Subcutaneous adipose tissue (tissue), 4 donors: ENCODE data around the gene NLRP9. TPM values are rescaled to one million over a fixed set of nuclear protein-coding genes. Genes with fewer than 3 reads are reported as not detected.

Source experiments
- total RNA-seq, 4 donors: library from RNA; depleted of rRNA; stranded (reverse); fragments of >200 nt; gene quantifications; one replicate each; pipeline ENCODE4 v1.1.0, GENCODE V29; 2016
- TF ChIP-seq, protein P1 (sequence below): fragments of 450-650 bp; IDR thresholded peaks from one replicate; pipeline ENCODE4 v1.5.1; 2016; ENCODE audit warnings: low read depth, mild to moderate bottlenecking, control low read depth, antibody characterized with exemption, moderate library complexity

Gene NLRP9
- total RNA-seq, 4 donors from 2014 or later, result not detected

DNA sequence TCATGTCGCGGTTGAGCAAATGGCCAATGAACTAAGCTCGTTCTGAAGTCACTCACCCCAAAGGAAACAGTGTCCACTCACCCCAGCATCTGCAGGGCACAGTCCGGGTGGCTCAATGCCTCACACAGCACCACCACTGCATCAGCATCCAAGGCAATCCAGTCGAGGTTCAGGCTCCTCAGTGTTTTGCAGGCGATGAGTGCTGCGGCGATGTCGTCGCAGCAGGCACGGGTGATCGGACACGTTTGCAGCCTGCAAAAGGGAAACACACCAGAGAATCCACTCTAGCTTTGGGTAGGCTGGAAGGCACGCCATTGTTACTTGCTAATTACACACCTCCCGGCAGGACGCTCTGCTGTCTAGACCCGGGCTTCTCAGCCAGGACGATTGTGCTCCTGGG, 26.5 kb downstream of the NLRP9 start:
- TF ChIP-seq, protein P1, sequence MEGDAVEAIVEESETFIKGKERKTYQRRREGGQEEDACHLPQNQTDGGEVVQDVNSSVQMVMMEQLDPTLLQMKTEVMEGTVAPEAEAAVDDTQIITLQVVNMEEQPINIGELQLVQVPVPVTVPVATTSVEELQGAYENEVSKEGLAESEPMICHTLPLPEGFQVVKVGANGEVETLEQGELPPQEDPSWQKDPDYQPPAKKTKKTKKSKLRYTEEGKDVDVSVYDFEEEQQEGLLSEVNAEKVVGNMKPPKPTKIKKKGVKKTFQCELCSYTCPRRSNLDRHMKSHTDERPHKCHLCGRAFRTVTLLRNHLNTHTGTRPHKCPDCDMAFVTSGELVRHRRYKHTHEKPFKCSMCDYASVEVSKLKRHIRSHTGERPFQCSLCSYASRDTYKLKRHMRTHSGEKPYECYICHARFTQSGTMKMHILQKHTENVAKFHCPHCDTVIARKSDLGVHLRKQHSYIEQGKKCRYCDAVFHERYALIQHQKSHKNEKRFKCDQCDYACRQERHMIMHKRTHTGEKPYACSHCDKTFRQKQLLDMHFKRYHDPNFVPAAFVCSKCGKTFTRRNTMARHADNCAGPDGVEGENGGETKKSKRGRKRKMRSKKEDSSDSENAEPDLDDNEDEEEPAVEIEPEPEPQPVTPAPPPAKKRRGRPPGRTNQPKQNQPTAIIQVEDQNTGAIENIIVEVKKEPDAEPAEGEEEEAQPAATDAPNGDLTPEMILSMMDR, result no peak

DNA sequence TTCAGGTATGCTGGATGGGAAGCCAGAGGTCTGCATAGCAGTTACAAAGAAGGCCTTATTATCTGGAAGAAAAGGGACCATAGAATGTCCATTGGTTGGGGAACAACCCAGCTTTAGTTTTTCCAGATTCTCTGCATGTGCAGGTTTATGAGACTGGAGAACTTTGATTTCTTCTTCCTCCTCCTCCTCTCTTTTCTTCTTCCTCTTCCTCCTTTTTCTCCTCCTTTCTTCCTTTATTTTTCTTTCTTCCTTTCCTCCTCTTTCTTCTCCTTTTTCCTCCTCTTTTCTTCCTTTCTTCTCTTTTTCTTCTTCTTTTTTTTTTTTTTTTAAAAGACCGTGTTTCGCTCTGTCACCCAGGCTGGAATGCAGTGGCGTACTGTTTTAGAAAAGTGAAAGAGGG, 32.2 kb downstream of the NLRP9 start:
- TF ChIP-seq, protein P1, result no peak

DNA sequence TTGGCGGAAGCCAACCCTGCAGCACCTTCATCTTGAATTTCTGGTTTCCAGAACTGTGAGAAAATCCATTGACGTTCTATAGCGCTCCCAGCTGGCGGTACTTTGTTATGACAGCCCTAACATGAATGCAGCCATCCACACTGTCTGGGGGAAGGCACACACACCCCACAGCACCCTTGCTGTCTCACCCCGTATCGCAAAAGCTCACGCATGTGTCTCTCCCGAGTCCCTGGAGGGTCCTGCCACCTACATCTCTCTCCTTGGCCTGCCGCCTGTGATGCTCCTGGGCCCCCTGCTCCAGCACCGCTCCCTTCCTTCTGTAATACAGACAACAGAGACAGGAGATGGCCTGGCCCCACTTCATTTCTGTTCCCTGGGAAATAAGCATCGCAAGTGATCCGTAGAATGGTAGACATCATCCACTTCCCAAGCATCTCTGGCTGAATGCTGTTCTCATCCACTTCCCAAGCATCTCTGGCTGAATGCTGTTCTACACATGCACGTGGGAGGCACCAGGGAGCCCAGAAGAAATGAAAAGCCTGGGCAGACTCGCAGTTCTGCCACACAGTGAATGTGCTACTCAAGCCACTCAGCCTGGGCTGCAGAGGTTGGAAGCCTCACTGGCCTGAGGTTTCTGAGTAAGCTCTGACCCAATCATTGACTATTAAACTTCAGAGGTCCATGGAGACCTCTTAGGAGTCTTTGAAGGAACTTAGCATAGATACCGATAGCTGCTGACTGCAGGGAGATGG, 33.5 kb downstream of the NLRP9 start:
- TF ChIP-seq, protein P1, result no peak

DNA sequence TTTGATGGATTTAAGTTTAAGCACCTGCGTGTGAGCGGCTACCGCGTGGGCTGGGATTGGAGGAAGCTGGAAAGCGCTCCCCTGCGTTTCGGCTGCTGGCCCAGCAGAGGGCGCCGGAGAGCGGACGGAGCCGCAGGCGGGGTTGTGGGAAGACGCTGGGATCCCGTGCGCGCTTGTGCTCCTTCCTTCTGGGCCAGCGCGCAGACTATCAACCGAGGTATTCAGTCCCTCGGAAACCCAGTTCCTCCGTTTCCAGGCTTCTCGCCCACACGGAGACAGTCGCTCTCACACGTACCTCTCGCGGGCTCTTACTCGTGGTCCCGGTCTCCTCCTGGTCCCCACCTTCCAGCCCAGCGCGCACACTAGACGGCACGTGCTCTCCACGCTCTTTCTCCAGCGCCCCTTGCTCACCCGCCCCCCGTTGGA, 34.4 kb downstream of the NLRP9 start:
- TF ChIP-seq, protein P1, result no peak

DNA sequence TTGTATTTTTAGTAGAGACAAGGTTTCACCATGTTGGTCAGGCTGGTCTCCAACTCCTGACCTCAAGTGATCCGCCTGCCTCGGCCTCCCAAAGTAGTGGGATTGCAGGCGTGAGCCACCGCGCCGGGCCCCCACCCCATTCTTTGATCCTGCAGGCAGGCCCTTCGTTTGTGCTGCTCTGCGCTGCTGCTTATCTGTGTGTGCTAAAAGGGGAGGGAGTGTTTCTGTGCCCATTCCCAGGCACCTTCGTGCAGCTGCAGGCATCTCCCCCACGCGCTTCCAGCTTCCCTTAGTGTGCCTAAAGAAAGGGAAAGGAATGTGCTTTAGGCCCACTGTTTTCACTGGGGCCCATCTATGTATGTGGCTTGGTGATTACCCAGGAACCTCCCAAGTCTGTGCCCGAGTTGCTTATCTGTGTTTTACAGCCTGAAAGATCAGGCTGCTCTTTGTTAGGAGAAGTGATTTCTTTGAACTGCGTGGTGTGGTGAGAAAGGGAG, 36.0 kb downstream of the NLRP9 start:
- TF ChIP-seq, protein P1, result no peak

DNA sequence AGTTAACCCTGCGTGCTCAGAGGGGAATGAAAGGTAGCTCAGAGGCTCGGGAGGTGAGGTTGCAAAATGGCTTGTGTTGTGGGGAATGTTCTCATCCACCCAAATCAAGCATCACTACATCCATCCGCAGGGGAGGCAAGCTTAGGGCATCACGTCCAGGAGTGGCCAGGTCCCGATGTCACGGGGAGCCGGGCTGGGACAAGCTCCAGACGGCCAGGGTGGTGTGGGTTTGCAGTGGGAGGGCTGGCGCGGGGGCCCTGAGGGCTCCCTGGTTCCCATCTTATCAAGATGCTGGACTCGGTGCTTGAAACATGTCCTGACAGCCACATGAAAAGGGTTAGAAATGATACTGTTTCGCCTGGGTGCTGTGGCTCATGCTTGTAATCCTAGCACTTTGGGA, 37.4 kb downstream of the NLRP9 start:
- TF ChIP-seq, protein P1, result no peak

DNA sequence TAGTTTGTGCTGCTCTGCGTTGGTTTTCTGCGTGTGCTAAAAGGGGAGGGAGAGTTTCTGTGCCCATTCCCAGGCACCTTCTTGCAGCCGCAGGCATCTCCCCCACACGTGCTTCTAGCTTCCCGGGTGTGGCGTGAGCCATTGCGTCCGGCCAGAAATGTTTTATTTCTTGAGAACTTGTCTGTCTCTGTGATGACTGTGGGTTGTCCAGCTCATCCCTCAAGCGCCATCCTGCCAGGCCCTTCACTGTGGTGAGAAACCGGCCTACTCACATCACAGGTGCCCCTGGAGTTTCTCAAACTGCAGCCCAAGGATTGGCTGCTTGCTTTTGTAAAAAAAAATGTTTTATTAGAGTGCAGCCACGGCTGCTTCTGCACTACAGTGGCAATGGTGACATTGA, 39.0 kb downstream of the NLRP9 start:
- TF ChIP-seq, protein P1, result no peak
